ENCODE data around the gene TUBE1.
A peak's percentile ranks its signal among the peaks of the same experiment; 100 is the strongest.

The TUBE1 gene

DNA sequence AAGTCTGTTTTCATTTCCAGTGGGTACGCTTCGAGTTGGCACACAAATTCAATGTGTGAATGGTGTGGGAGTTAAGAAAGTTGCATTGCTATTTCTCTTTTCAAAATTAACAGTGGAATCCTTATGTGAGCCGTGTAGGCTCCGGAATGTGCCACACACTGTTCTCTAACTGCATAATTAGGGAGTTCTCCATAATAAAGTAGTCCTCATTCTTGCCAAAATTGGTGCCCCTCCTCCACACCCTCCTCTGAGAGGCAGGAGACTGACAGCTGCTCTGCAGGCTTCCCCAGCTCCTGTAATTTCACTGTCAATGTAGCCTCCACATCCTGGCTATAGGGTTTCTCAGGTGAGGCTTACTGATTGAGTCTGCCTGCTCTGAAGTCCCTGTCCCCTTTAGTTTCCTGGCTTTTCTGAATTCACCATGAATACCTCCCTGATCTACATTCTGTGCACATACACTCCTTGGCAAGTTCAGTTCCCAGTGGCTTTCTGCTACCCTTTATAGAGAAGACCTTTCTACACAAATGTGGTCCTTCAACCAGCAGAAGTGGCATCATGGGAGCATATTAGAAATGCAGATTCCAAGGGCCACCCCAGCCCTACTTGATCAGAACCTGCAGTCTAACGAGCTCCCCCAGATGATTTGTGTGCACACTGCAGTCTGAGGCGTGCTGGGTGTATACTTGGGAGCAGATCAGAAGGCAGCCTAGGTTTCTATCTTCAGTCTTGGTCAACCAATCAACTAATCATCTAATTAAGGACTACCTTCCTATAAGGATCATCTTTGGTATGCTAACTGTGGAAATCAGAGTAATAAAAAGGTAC, 53.3 kb downstream of the TUBE1 start:
- no peak for DNase-seq

DNA sequence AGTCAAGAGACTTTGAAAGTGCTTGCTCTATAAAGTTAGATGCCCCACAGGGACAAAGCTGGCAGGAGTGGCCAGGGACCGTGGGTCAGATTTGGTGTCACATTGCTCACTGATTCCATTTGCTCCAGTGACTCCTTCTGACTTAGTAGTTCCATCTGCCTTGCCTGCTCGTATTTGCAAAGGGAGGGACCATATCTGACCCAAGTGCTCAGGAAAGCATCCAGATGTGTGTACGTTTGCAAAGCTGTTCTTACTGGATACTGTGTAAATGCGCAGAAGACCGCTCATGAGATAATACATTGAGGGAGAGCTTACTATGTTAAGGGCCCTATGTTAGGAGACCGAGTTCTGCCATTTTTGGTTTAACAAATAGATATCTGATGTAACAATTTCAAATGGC, 54.6 kb downstream of the TUBE1 start:
- DNase-seq = no peak

DNA sequence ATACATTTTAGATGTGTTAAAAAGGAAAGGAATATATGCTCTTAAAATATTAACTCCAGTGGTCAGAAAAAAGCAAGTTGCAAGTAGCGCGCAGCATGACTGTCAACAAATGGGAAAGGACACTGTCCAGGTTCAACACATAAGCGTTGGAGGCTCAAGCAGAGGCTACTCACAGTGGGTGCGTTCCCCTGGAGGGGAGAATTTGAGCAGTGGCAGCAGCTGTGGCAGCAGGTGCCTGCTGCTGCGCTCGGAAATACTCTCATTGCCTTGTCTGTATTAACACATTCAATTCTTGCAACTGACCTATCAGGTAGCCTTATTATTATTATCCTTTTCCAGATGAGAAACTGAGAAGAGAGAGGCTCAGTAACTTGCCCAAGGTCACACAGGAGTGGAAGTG, 55.3 kb downstream of the TUBE1 start:
- no peak for DNase-seq

DNA sequence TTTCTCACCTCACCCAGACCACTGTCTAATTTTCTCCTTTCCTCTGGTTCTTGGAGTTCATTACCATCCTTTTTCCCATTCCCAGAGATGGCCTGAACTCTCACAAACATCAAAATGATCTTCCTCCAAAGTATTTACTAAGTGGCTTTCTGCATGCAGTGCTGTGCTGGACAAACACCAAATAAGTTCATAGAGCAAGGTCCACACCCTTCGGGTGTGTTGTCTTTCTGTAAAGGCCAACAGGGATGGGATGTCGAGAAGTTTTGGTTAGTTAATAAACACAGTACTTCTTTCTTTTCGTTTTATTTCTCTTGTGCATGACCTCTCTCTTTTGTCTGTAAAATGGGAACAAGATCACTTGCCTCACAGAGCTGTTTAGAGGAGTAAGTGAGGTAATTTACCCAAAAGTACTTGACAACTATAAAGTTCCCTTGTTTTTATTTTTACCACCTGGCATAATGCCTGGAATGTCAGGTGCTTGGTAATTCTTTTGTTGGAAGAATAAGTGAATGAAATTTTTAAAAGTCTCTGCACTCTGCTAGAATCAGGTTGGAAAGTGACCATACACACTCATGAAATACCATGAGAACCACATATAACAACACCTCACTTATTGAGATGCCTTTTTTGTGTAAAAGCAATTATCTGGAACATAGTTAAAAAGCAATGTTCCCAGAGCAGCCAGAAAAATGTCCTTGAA, 56.2 kb downstream of the TUBE1 start:
- no peak for DNase-seq

DNA sequence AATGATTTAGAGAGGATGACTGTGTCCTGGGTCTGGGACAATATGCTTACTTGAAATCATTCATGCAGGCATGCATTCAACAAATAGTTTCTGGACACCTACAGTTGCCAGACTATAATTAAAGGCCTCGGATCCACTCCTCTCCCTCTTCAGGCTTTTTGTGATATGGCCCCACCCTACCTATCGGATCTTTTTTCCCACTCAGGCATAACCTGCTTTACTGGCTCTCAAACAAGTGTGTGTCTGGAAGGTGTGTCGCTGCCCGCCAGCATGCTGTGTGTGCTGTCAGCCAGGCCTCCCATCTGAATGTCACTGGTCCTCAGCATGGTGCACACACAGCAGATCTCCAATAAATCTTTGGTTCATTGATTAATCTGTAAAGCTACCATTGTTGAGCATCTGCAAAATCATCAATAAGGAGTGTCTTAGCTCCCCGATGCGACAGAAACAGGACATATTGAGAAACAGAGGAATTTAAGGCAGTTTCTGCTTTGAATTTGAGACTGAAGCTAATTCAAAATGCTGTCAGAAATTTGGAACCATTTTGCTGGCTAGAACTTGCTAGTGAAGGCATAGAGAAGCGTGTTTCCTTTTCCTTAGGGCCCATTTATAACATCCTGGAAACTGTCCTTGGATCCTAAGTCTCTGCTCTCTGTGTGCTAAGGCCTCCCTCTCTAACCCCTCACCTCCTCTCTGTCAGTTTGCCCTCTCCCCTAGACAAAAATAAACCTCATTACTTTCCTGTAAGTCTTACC, 56.9 kb downstream of the TUBE1 start:
- DNase-seq = no peak

DNA sequence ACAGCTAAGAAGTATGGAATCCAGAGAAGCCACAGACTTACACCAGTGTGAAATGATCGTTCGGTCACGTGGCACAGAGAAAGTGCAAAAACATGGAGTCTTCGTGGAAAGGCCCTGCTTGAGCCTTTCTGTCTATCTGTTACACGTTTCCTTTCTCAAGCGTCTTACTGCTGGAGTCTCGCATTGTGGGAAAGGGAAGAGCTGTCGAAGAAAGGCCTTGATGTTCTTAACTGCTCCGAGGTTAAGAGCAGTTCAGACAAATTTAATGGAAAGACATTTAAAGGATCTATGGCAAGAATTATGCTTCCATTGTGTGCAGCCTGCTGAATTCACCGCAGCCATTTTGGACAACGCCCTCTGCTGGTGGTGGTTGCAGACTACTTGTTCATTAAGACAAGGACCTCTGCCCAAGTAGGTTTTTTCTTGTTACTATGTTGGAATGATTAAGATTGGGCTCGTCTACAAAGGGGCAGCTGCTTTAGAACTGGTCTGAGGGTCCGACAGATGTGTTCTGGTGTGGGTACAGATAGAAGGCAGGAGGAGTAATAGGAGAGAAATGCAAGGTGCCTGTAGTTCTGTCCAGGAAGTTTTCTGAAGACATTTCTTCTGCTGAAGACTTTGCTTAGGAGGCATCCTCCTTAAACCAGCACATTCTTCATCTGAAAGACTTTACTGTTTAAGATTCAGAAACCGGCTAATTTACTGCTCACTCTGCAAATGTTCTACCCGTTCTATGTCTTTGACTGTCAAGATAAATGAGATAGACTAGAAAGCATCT, 58.0 kb downstream of the TUBE1 start:
- DNase-seq = peak; percentile 47

DNA sequence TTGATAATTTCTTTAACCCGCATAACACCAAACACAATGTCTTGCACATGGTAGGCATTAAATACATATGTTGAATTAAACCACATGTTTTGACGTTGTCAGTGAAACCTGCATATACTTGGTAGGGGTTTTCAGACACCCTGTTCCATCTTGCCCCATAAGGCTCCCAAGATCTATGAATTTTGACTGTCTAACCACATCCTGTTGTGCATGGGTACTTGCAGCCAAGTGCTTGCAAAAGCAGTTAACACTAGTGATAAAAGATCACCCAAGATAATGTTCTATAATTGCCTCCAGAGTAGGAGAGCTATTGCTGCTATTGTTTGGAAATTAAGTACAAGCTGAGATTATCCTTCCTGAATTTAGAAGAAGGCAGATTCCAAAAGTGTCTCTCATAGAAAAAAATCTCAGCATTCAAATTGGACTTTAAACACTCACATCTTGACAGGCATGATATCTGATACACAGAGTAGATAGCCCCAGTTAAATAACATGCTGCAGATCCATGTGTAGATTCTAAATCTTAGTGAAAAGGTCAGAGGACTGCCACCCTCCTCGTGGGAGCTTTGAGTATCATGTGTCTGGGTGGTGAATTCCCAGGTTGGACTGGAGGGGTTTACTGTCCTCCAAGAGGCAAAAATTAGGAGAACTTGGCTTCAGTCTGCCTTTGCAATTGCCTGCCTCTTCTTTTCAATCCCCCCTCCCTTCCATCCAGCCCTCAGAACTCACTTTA, 59.2 kb downstream of the TUBE1 start:
- DNase-seq = peak; percentile 93

DNA sequence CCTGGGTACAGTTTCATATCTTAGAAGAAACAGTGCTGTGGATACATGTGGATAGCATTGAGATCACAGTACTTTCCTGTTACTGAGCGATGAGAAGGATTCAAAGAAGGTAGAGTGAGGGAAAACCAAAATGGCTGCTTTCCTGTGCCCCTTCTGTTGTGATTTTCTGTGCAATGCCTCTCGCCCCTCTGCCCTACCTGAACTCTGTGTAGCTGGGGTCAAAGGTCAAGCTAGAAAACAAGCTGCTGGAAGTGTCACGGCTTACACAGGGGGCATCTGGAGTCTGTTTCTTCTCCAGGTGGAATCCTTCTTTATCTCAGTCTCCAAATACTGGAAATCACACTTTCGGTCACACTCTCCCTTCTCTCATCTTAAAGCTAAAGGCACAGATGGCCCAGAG, 60.3 kb downstream of the TUBE1 start:
- DNase-seq = no peak

DNA sequence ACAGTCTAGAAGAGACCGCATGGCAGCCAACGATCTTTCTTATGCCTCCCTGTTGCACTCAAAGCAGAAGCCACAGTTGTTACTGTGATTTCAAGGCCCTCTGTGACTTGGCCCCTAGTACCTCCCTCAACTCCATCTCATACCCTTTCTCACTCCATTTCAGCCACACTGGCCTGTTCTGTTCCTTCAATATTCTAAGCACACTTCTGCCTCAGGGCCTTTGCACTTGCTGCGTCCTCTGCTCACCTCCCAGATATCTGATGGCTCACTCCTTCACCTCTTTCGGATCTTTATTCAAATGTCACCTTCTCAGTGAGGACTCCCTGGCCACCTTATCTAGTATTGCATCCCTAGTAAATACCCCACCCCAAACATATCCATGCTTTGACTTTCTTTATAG, 62.8 kb downstream of the TUBE1 start:
- no peak for DNase-seq

DNA sequence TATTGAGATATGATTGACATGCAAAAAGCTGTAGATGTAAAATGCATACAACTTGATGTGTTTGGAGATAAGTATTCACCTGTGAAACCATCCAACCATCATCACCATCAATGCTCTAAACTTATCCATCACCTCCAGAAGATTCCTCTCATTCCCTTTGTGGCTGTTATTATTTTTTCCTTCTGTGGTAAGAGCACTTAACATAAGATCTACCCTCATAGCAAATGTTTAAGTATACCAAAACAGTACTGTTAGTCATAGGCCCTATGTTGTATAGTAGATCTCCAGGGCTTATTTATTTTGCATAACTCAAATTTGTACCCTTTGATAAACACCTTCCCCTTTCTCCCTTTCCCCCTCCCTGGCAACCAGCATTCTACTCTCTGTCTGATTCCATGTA, 64.5 kb downstream of the TUBE1 start:
- no peak for DNase-seq

DNA sequence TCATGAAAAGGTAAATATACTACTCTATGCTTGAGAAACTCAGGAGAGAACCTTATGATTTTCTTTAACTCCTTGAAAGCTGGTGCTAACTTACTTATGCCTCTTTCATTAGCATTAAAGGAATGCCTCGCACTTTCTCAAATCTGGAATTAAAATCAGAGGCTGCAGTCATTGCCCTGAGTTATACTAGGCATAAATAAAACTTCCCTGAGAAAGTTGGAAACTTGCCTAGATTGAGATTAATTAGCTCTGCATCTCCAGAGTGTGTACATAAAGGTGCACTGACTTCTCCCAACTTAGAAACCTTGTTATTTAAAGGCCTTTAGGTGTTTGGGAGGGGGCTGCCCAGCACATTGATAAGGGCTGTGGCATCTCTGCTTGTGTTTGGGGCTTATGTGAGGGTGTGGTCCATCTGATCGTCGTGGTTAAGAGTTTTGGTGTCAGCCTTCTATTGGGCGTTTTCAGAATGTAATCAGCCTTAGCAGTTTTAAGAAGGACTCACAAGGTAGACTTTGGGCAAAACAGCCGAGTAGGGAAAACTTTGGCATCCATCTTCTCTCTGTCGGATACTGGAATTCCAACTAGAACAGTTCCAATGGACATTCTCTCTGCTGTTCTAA, 65.5 kb downstream of the TUBE1 start:
- no peak for DNase-seq
